Activated T-cell treated with anti-CD3 and anti-CD28 coated beads, Interleukin-2, amount 50 U/mL, for 72 hours (primary cell): Measurements from ENCODE around the gene RESP18. TPM values are rescaled to one million over a fixed set of nuclear protein-coding genes. Genes with fewer than 3 reads are reported as not detected.

Experiments
- ATAC-seq, 2 donors: fragments of 150-1000 bp; cut with Tn5 transposase; replicated peaks in 1 of 2; 2 replicates each; pipeline ENCODE4 v1.10.0; 2021; ENCODE audit warnings: moderate library complexity in 2 of 2, mild to moderate bottlenecking in 1 of 2
- DNase-seq, 2 donors: peaks; one replicate each; pipeline ENCODE4 v3.0.0; 2021 to 2022; ENCODE audit warnings: mixed read lengths in 1 of 2
- H3K27ac Mint-ChIP-seq: one replicate; pipeline ENCODE4 v1.8.0; 2022; ENCODE audit warnings: mild to moderate bottlenecking, moderate library complexity, mixed read lengths
- H3K27me3 Mint-ChIP-seq: one replicate; pipeline ENCODE4 v1.8.0; 2022; ENCODE audit warnings: low read depth, mixed read lengths
- H3K36me3 Mint-ChIP-seq, 2 donors: one replicate each; pipeline ENCODE4 v1.8.0; 2022; ENCODE audit warnings: mixed read lengths in 2 of 2, mild to moderate bottlenecking in 1 of 2; ENCODE audit not compliant: insufficient read depth in 2 of 2
- H3K4me1 Mint-ChIP-seq: one replicate; pipeline ENCODE4 v1.8.0; 2022; ENCODE audit warnings: low read depth, mixed read lengths
- H3K4me3 Mint-ChIP-seq, 2 donors: one replicate each; pipeline ENCODE4 v1.8.0; 2022; ENCODE audit warnings: mild to moderate bottlenecking in 2 of 2, mixed read lengths in 2 of 2, moderate library complexity in 2 of 2
- H3K9me3 Mint-ChIP-seq, 2 donors: one replicate each; pipeline ENCODE4 v1.8.0; 2022; ENCODE audit warnings: mixed read lengths in 2 of 2
- total RNA-seq, 2 donors: library from RNA; stranded (reverse); gene quantifications; one replicate each; pipeline ENCODE4 v1.2.3, GENCODE V29; 2022

The RESP18 gene
- total RNA-seq, 2 donors from 2014 or later = not detected

DNA sequence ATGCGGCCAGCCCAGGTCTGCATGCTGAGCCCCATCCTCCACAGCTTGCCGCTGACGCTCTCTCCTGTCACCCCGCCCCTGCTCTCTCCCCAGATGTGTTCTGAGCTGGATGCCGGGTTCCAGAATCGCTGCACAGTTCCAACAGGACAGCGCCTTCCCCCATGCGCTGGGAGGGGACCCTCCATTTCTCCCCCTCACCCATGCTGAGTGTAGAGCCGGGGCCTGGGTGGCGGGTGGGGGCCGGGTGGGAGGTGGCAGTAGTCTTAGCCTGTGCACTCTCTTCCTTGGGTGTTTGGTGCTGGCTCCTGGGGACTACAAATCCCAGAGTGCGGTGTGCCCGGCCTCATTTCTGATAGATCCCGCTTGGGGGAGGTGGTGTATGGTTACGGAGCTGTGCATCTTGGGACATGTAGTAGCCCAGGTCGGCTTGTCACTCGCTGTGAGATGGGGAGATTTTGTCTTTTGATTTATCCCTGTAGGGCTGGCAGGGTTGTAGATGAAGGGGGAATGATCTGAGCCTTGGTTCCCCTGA, 46.6 kb downstream of the RESP18 start:
- H3K9me3 Mint-ChIP-seq = no peaks in the 10 kb centered on the region
- H3K4me3 Mint-ChIP-seq = no peak overlapping the region
- no peak overlapping the region for H3K27ac Mint-ChIP-seq

DNA sequence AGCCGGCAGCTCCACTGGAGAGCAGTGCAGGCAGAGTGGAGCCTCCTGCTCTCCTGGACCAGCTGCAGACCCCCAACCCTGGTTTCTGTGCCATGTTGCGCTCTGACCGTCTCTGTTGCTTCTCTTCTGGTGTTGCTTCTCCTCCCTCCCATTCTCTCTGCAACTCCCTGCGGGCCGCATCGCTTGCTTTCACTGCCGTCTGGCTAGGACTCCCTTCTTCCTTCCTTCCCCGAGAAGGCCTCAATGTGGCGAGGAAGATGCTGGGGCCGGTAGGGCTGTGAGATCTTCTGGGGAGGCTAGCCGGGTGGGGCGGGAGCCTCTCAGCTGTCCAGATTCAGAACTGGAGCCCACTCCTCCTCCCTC, 47.2 kb downstream of the RESP18 start:
- H3K27me3 Mint-ChIP-seq = no peaks in the 10 kb centered on the region
- peaks cover 13% of the 10 kb centered on the region for H3K4me1 Mint-ChIP-seq
- ATAC-seq = no peak
- H3K36me3 Mint-ChIP-seq = peaks cover 5 to 8% of the 10 kb centered on the region in 2 donors
- peak overlapping the region; percentile 58 for H3K27ac Mint-ChIP-seq
- no peak overlapping the region for H3K4me3 Mint-ChIP-seq
- H3K9me3 Mint-ChIP-seq = no peaks in the 10 kb centered on the region
- no peak for DNase-seq

More for the DNA sequence above, 46.6 kb downstream of the RESP18 start:
- ATAC-seq = no peak
- H3K27me3 Mint-ChIP-seq = no peaks in the 10 kb centered on the region
- no peak for DNase-seq
- H3K4me1 Mint-ChIP-seq = peaks cover 7% of the 10 kb centered on the region
- peaks cover 5 to 8% of the 10 kb centered on the region in 2 donors for H3K36me3 Mint-ChIP-seq

DNA sequence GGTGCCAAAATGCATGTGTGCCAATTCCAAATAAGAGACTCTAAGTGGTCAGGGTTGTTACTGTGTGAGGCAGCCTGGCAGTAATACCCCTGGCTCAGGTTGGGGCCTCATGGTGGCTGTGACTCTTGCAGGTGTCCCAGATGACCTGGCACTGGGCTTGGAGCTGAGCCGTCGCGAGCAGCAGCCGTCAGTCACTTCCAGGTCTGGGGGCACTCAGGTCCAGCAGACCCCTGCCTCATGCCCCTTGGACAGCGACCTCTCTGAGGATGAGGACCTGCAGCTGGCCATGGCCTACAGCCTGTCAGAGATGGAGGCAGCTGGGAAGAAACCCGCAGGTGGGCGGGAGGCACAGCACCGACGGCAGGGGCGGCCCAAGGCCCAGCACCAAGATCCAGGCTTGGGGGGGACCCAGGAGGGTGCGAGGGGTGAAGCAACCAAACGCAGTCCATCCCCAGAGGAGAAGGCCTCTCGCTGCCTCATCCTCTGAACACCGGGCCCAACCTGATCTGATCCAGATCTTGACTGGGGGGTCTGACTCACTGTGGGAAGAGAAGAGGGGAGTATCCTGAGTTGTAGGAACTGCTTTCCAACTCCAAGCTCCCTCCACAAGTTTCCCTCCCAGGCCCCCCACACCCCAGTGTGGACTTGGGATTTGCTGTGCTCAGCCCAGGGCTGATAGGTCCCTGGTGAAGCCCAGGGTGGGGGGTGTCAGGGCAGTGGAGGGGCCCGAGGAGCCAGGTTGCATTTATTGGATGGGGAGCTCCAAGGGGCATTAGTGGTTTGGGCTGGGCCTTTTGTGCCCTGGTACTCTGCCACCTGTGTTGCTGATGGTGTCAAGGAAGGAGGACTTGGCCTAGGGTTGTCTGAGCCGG, 47.8 kb downstream of the RESP18 start:
- H3K27ac Mint-ChIP-seq = no peak overlapping the region
- peaks cover 5 to 8% of the 10 kb centered on the region in 2 donors for H3K36me3 Mint-ChIP-seq
- no peaks in the 10 kb centered on the region for H3K27me3 Mint-ChIP-seq
- DNase-seq (no peak), ATAC-seq (no peak)
- no peaks in the 10 kb centered on the region for H3K9me3 Mint-ChIP-seq
- H3K4me3 Mint-ChIP-seq = no peak overlapping the region
- H3K4me1 Mint-ChIP-seq = peaks cover 19% of the 10 kb centered on the region

DNA sequence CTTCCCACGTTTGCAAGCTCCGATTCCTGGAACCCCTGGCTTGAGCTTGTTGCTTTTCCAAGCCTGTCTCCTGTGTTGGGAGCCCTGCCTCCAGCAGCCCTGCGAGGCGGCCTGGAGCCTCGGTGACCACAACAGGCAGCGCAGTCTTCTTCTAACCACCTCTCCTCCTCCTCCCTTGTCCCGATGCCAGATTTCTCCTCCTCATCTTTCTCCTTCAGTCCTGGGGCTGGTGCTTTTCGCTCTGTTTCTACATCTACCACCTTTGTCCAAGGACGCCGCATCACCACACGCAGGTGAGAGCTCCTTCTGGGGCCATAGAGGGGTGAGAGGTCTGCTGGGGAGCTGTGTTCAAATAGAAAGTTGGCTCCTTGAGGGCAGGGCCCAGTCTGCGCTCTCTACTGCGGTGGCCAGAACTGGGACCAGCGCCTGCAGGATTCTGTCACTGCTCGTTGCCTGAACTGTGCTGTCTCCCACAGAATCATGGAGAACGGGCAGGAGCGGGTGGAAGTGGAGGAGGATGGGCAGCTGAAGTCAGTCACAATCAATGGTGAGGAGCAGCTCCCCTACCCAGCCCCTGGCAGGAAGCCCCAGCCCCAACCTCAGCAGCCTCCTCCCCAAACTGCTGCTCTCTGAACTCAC, 49.5 kb downstream of the RESP18 start:
- Mint-ChIP-seq H3K4me3 (no peak overlapping the region), H3K27me3 (no peaks in the 10 kb centered on the region), H3K4me1 (peaks cover 32% of the 10 kb centered on the region), H3K9me3 (no peaks in the 10 kb centered on the region), H3K27ac (peak overlapping the region; percentile 61), H3K36me3 (peaks cover 5 to 8% of the 10 kb centered on the region in 2 donors)
- no peak for DNase-seq
- ATAC-seq = no peak

DNA sequence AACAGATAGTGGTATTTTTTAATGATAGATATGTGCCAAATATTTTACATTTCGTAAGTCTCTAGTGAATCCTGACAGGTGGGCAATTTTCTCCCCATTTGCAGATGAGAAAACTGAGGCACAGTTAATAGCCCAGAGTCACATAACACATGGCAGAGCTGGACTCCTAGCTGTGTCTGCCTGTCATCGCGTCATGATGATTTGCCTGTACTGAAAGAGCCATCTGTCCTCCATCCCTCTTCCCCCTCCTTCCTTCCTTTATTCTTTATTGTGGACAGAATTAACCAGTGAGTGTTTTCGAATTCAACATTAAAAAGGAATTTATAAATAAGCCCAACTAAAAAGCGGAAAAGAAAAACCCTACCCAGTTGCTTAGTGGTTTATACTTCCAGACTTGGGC, 50.2 kb downstream of the RESP18 start:
- peaks cover 38% of the 10 kb centered on the region for H3K4me1 Mint-ChIP-seq
- no peak for ATAC-seq
- H3K27me3 Mint-ChIP-seq = no peaks in the 10 kb centered on the region
- H3K36me3 Mint-ChIP-seq = peaks cover 5 to 8% of the 10 kb centered on the region in 2 donors
- DNase-seq = no peak
- H3K9me3 Mint-ChIP-seq = no peaks in the 10 kb centered on the region
- no peak overlapping the region for H3K4me3 Mint-ChIP-seq
- H3K27ac Mint-ChIP-seq = peak overlapping the region; percentile 50

DNA sequence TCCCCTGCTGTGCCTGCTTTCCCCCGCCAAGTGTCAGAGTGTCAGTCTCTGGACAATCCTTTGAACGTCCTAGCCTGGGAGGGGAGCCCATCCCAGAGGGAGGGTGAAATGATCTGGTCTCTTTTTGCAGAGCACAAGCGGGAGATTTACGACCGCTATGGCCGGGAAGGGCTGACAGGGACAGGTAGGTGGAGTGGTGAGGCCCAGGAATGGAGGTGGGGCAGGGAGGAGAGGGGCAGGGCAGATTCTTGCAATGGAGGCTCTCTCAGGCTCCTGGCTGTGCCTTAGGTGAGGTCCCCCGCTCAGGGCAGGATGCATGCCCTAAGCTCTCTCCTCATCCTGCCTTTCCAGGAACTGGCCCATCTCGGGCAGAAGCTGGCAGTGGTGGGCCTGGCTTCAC, 51.0 kb downstream of the RESP18 start:
- Mint-ChIP-seq H3K4me1 (peaks cover 44% of the 10 kb centered on the region), H3K4me3 (no peak overlapping the region), H3K27ac (no peak overlapping the region), H3K36me3 (peaks cover 5 to 8% of the 10 kb centered on the region in 2 donors), H3K9me3 (no peaks in the 10 kb centered on the region), H3K27me3 (no peaks in the 10 kb centered on the region)
- DNase-seq = no peak
- ATAC-seq = no peak

DNA sequence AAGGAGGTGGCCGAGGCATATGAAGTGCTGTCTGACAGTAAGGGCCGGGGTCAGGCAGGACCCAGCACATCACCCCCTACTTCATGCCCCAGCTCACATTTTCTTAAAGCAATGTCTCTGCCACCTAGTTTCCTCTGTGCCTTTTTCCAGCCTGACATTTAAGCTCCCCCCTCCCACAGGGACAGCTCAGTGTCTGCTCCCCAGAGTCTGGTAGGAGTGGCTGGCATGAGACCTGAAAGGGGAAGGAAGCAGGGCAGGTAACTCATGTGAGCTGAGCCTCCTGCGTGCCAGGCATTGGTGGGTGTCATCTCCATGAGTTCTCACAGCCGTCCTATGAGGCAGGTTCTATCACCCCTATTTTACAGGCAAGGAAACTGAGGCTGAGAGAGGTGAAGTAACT, 51.9 kb downstream of the RESP18 start:
- Mint-ChIP-seq H3K36me3 (peaks cover 5 to 8% of the 10 kb centered on the region in 2 donors), H3K4me3 (peak overlapping the region; percentile 94 to 99), H3K27ac (no peak overlapping the region), H3K4me1 (peaks cover 44% of the 10 kb centered on the region), H3K9me3 (no peaks in the 10 kb centered on the region), H3K27me3 (no peaks in the 10 kb centered on the region)
- no peak for DNase-seq
- ATAC-seq = no peak

DNA sequence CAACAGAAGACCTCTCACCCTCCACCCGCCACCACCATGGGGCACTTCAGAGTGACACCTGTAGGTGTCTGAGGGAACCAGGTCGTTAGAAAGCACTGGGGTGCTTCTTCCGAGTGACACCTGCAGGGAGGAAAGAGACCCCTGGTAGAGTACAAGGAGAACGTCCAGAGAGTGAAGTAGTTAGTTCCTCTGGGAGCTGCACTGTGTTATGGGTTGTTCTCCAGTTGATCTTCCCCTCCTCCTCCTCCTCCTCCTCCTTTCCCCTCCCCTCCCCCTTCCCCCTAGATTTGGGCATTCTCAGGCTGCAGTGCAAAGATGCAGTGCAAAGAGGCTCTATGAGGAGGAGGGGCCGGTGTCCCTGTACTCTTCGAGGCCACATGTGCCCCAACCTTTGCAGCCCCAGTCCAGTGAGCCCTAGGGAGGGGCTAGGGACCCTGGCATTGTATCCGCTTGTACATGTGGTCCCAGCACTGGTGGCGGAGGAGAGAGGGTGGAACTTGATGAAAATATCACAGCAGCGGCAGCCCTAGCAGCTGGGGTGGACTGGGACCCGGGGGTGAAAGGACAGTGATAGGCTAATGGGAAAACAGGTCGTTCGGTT, 52.5 kb downstream of the RESP18 start:
- ATAC-seq = no peak
- no peaks in the 10 kb centered on the region for H3K9me3 Mint-ChIP-seq
- peak overlapping the region; percentile 94 to 99 for H3K4me3 Mint-ChIP-seq
- H3K36me3 Mint-ChIP-seq = peaks cover 5% of the 10 kb centered on the region in 2 donors
- peak overlapping the region; percentile 90 for H3K27ac Mint-ChIP-seq
- DNase-seq = no peak
- H3K4me1 Mint-ChIP-seq = peaks cover 44% of the 10 kb centered on the region
- H3K27me3 Mint-ChIP-seq = no peaks in the 10 kb centered on the region

DNA sequence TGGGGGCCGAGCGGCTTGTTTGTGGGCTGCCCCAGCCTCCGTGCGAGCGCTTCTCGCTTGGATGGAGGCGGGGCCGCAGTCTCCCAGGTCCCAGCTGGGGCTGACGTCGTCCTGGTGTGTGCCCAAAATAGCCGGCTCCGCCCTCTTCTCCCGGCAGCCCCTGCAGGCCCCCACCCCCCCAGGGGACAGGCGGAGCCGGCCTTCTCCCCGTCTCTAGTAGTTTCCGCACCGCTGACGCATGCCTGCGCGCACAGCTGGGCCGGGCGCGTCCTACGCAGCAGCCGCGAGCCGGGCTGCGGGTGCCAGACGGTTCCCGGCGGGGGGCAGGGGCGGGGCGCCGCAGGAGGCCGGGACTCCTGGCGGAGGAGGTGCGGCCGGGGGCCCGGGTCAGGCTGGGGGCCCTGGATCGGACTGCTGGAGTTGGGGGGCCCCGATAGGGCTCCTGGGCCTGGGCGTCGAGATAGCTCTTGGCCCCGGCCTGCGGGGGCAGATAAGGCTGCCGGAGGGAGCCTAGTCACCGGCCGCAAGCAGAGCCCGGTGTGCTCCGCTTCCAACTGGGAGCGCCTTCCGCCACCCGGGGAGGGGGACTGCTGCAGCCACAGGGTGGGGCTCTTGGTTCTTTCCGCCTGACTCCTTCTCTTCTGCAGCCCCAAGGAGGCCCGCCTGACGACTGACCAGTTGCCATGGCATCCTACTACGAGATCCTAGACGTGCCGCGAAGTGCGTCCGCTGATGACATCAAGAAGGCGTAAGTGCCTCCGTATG, 53.2 kb downstream of the RESP18 start, which contains the start of gene DNAJB2:
TSS of gene DNAJB2 (plus strand) at position 216 of the 765 bp plus-strand sequence. CDS start at position 684, 468 bp downstream.
- Mint-ChIP-seq H3K27ac (peak within 1 kb of the TSS; percentile 95), H3K4me1 (peaks cover 44% of the 10 kb centered on the region), H3K36me3 (peaks cover 5% of the 10 kb centered on the region in 2 donors), H3K4me3 (peak within 1 kb of the TSS; percentile 94 to 99), H3K9me3 (no peaks in the 10 kb centered on the region), H3K27me3 (no peaks in the 10 kb centered on the region)
- peak; percentile 99 to 100 for DNase-seq
- peak; percentile 91 to 92 for ATAC-seq

DNA sequence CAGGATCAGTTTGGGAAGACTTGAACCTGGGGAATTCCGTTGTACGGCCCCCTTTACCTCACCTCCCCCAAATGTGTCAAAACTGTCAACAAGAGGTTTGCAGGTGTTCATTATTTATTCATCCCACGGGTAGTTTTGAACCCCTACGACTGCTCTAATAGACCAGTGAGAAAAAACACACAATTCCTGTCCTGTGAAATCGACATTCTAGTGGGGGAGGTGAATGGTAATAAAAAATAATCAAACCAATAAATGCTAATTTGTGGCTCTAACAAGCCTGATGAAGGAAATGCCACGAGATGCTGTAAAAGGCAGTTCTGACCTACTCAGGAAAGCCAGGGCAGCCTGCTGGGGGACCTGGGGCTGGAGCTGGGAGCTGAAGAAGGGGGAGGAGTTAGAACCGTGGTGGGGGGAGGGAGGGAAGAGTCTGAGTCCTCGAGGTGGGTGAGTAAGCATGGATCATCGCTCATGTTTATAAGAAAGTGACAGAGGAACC, 53.8 kb downstream of the RESP18 start:
- H3K4me1 Mint-ChIP-seq = peaks cover 44% of the 10 kb centered on the region
- DNase-seq (no peak), ATAC-seq (no peak)
- H3K4me3 Mint-ChIP-seq = peak overlapping the region; percentile 87 to 94
- no peaks in the 10 kb centered on the region for H3K9me3 Mint-ChIP-seq
- H3K36me3 Mint-ChIP-seq = peaks cover 5% of the 10 kb centered on the region in 2 donors
- peak overlapping the region; percentile 95 for H3K27ac Mint-ChIP-seq
- no peaks in the 10 kb centered on the region for H3K27me3 Mint-ChIP-seq

DNA sequence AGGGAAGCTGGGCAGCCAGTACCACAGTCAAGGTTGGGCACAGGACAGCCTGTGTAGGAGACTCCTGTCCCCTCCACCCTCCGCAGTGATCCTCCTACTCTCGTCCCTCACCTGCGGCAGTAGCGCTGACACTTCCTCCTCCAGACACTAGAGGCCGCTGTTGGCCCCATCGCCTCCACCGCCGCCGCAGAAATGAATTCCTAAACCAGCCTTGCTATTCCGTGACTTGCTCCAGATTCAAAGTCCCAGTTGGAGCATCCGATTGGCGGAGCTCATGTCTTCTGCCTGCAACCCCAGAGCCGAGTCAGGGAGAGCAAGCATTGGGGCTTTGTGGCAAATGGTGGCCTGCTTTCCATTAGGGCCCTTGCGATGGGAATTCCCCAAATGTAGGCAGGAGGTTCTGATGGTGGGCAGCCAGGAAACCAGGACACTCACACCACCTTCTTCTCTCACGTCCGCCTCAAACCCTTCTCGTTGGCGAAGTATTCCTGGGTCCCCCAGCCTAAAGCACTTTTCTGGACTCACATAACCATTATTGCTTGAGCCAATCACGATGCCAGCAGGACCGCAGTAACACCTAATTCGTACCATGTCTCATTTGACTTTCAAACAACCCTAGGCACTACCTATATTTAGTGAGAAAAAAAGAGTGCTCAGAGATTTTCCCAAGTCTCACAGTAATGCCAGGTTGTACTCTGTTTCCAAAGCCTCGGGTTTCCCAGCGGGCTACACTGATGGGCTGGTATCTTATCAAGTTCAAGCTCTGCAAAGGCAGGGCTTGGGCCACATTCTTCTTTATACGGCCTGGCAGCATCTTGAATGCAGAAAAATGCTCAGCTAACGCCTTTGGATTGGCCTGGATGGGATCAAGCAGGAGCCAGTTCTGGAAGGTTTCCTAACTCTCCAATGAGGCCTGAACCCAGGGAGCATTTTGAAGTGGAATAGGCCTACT, 54.6 kb downstream of the RESP18 start:
- Mint-ChIP-seq H3K4me3 (peak overlapping the region; percentile 87 to 94), H3K27ac (peak overlapping the region; percentile 95), H3K4me1 (peaks cover 44% of the 10 kb centered on the region), H3K36me3 (peaks cover 3 to 4% of the 10 kb centered on the region in 2 donors), H3K9me3 (no peaks in the 10 kb centered on the region), H3K27me3 (no peaks in the 10 kb centered on the region)
- DNase-seq = peak; percentile 78 to 83
- peak in 1 of 2 donors; percentile 7 for ATAC-seq
